ENCODE results near the gene MEGF6. TPM values are rescaled to one million over a fixed set of nuclear protein-coding genes. Genes with fewer than 3 reads are reported as not detected.

The MEGF6 gene
- total and polyA plus RNA-seq, 4 donors: 53.7 to 332 (median 157) TPM

DNA sequence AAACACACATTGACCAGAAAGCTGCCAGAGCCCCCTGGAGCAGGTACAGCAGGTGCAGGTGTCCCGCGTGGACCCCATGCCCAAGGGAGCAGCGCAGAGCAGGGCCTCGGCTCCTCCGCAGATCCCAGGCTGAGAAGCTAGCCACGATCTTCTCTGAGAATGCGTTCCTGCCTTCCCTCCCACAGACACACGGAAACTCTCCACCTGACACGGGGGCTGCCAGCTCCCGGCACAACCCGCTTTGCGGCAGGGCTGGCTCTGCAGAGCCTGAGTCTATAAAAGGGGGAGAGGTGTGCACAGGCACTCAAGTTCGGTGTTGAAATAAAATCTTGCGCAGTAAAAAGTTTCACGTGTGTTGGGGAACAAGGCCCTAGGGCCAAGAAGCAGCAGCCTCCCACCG is 9.6 kb downstream of the MEGF6 start:
- no peak for DNase-seq
- H3K4me3 ChIP-seq (ENCODE audit: low read length in 2 of 2): no peak overlapping the region
- ATAC-seq (ENCODE audit: low FRiP score): no peak
- intact Hi-C loops (cut with DNase I): no loop called here
- no peaks in the 10 kb centered on the region for H3K4me1 ChIP-seq (ENCODE audit: control insufficient read depth in 1 of 2, insufficient read depth in 2 of 2, low read length in 2 of 2)
- no peaks in the 10 kb centered on the region for H3K9me3 ChIP-seq (ENCODE audit: control insufficient read depth, low read length)
- H3K27me3 ChIP-seq (ENCODE audit: control insufficient read depth in 1 of 2, insufficient read depth in 2 of 2, low read length in 1 of 2): no peaks in the 10 kb centered on the region
- no peak overlapping the region for H3K27ac ChIP-seq (ENCODE audit: low read depth in 1 of 2, low read length in 2 of 2)
- 84 to 87% methylated on average over 15 to 16 of the region's 16 CpGs for WGBS, 2 donors
- no peaks in the 10 kb centered on the region for H3K36me3 ChIP-seq (ENCODE audit: control insufficient read depth in 1 of 2, insufficient read depth in 2 of 2, low read length in 1 of 2)

DNA sequence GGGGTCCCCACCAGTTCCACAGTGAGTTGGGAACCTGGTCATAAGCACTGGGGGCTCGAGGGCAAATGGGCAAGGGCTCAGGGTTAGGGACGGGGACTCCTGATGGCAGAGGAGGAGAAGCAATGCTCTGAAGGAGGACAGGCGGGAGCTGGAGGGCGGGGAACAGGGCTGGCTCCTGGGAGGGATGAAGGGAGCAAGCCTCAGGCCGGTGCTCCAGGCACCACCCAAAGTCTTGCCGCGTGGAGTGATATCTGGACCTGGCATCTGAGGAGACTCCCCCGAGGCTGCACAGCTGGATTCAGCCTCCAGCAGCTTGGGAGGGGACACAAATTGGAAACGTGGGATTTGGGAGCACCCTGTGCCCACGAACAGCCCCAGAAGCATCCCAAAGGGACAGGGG is 11.0 kb downstream of the MEGF6 start:
- no peaks in the 10 kb centered on the region for H3K9me3 ChIP-seq (ENCODE audit: control insufficient read depth, low read length)
- no peaks in the 10 kb centered on the region for H3K4me1 ChIP-seq (ENCODE audit: control insufficient read depth in 1 of 2, insufficient read depth in 2 of 2, low read length in 2 of 2)
- H3K27ac ChIP-seq (ENCODE audit: low read depth in 1 of 2, low read length in 2 of 2): no peak overlapping the region
- no peak for ATAC-seq (ENCODE audit: low FRiP score)
- H3K4me3 ChIP-seq (ENCODE audit: low read length in 2 of 2): no peak overlapping the region
- DNase-seq: no peak
- 90 to 92% methylated on average over 10 of the region's 10 CpGs for WGBS, 2 donors
- H3K36me3 ChIP-seq (ENCODE audit: control insufficient read depth in 1 of 2, insufficient read depth in 2 of 2, low read length in 1 of 2): no peaks in the 10 kb centered on the region
- H3K27me3 ChIP-seq (ENCODE audit: control insufficient read depth in 1 of 2, insufficient read depth in 2 of 2, low read length in 1 of 2): no peaks in the 10 kb centered on the region
- intact Hi-C loops (cut with DNase I): no loop called here

DNA sequence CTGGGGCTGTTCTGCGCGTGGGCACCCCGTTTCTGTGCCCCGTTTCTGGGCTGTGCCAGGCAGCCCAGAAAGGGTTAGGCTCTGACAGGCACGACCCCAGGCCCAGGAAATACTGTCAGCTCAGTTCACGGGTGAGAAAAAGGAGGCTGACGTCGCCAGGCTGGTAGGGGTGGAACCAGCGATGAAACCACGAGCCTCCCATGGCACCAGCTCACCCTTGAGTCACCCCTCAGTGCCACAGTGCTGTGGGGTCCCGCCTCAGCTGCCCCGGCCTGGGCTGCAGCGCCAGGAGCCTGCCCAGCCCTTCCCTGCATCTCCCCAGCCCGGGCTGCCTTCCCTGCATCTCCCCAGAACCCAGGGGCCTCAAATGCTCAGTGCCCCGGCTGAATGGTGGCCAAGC is 11.5 kb downstream of the MEGF6 start:
- no peaks in the 10 kb centered on the region for H3K27me3 ChIP-seq (ENCODE audit: control insufficient read depth in 1 of 2, insufficient read depth in 2 of 2, low read length in 1 of 2)
- ATAC-seq (ENCODE audit: low FRiP score): no peak
- no peak overlapping the region for H3K4me3 ChIP-seq (ENCODE audit: low read length in 2 of 2)
- no peaks in the 10 kb centered on the region for H3K4me1 ChIP-seq (ENCODE audit: control insufficient read depth in 1 of 2, insufficient read depth in 2 of 2, low read length in 2 of 2)
- intact Hi-C loops (cut with DNase I): no loop called here
- H3K9me3 ChIP-seq (ENCODE audit: control insufficient read depth, low read length): no peaks in the 10 kb centered on the region
- no peaks in the 10 kb centered on the region for H3K36me3 ChIP-seq (ENCODE audit: control insufficient read depth in 1 of 2, insufficient read depth in 2 of 2, low read length in 1 of 2)
- no peak for DNase-seq
- 87% methylated on average over 15 of the region's 15 CpGs for WGBS, 2 donors
- H3K27ac ChIP-seq (ENCODE audit: low read depth in 1 of 2, low read length in 2 of 2): no peak overlapping the region

DNA sequence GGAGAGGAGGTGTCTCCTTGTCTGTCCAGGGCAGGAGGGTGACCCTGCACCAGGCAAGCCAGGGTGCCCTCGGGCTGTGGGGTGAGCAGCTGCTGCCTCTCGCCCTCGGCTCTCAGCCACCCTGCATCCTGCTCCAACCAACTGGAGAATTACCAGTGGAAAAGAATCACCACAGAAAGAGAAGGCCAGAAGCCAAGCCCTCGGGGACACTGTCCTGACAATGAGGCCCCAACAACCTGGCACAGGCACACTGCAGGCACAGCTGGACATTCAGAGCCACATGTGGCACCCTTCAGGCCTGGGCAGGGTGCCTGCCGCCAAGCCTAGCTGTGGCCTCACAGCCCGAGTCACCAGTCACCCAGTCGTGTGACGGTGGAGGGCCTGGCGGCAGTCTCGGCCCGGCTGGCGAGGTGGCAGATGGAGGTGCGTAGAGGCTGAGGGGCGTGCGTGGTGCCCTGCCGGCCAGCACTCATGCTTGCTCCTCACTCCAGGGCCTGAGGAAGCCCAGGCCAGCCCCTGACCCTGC is 12.0 kb downstream of the MEGF6 start:
- ATAC-seq (ENCODE audit: low FRiP score): peak; percentile 11
- no peaks in the 10 kb centered on the region for H3K9me3 ChIP-seq (ENCODE audit: control insufficient read depth, low read length)
- no peaks in the 10 kb centered on the region for H3K4me1 ChIP-seq (ENCODE audit: control insufficient read depth in 1 of 2, insufficient read depth in 2 of 2, low read length in 2 of 2)
- H3K27me3 ChIP-seq (ENCODE audit: control insufficient read depth in 1 of 2, insufficient read depth in 2 of 2, low read length in 1 of 2): no peaks in the 10 kb centered on the region
- no peak for DNase-seq
- H3K4me3 ChIP-seq (ENCODE audit: low read length in 2 of 2): no peak overlapping the region
- no peaks in the 10 kb centered on the region for H3K36me3 ChIP-seq (ENCODE audit: control insufficient read depth in 1 of 2, insufficient read depth in 2 of 2, low read length in 1 of 2)
- no peak overlapping the region for H3K27ac ChIP-seq (ENCODE audit: low read depth in 1 of 2, low read length in 2 of 2)
- 83 to 86% methylated on average over 16 of the region's 16 CpGs for WGBS, 2 donors
- intact Hi-C loops (cut with DNase I): no loop called here

DNA sequence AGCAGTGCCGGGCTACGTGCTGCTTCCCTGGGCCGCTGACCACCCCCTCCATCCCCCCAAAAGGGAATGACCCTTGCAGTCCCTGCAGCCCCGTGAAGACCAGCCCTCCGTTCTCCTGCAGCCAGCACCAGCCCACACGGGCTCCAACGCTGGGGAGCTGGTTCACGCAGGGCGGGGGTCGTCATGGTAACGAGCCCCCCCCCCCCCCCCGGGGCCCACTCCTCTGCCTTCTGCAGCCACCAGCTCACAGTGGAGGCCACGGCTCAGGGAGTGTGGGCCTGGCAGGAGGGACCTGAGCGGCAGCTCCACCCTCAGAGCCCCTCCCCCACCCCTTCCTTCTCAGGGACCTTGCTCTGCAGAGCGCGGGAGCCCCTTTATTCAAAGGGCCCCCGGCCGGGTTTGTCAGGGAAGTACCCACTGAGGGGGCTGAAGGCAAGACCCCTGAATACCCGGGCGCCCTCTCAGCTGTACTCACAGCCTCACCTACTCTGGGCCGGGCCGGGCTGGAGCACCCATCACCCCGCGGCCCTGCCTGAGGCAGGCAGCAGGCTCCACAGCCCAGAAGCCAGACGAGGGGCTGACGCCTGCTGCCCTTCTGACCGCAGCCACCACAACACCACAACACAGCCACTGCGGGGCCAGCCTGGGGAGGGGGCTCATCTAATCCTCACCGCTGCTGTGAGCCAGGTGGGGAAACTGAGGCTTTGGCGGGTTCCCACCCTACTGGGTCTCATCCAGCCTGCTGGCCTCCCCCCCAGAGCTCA is 12.6 kb downstream of the MEGF6 start:
- no peak for ATAC-seq (ENCODE audit: low FRiP score)
- Histone ChIP-seq H3K4me1 (ENCODE audit: control insufficient read depth in 1 of 2, insufficient read depth in 2 of 2, low read length in 2 of 2) (no peaks in the 10 kb centered on the region), H3K4me3 (ENCODE audit: low read length in 2 of 2) (no peak overlapping the region), H3K27me3 (ENCODE audit: control insufficient read depth in 1 of 2, insufficient read depth in 2 of 2, low read length in 1 of 2) (no peaks in the 10 kb centered on the region), H3K27ac (ENCODE audit: low read depth in 1 of 2, low read length in 2 of 2) (no peak overlapping the region), H3K36me3 (ENCODE audit: control insufficient read depth in 1 of 2, insufficient read depth in 2 of 2, low read length in 1 of 2) (no peaks in the 10 kb centered on the region), H3K9me3 (ENCODE audit: control insufficient read depth, low read length) (no peaks in the 10 kb centered on the region)
- whole genome bisulfite sequencing, 2 donors: 77 to 78% methylated on average over 30 of the region's 30 CpGs
- DNase-seq: no peak
- intact Hi-C loops (cut with DNase I): no loop called here

DNA sequence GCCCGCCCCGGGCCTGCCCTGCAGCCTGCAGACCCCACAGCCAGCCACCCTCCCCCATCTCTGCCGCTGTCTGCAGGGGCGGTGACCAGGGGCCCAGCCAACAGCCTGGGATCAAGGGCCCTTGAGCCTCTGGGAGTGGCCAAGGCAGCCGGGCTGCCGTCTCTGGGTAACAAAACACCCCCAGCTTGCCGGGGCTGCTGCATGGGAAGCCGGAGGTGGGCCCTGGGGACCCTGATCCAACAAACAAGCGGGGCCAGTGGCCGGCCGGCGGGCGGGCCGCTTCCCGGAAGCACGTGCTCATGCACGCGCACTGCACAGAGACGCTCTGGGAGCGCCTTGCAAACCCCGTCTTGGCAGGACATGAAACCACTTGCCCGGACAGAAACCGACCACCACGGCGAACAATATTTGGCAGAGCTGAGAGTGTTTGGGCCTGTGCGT is 13.2 kb downstream of the MEGF6 start:
- no peak for DNase-seq
- intact Hi-C loops (cut with DNase I): no loop called here
- no peaks in the 10 kb centered on the region for H3K36me3 ChIP-seq (ENCODE audit: control insufficient read depth in 1 of 2, insufficient read depth in 2 of 2, low read length in 1 of 2)

DNA sequence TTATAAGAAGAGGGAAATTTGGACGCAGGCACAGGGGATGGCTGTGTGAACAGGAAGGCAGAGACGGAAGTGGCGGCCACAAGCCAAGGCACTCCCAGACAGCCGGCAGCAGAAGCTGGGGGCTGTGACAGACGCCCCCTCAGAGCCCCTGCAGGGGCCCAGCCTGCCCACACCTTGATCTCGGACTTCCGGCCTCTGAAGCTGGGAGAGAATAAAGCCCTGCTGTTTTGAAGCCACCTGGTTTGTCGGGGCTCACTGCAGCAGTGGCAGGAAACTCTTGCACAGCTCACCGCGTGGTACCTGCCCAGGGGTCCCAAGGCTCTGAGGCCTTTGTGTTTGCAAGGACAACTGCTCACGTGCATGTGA is 13.7 kb downstream of the MEGF6 start:
- DNase-seq (no peak), ATAC-seq (ENCODE audit: low FRiP score) (no peak)
- no peak overlapping the region for H3K27ac ChIP-seq (ENCODE audit: low read depth in 1 of 2, low read length in 2 of 2)
- H3K9me3 ChIP-seq (ENCODE audit: control insufficient read depth, low read length): no peaks in the 10 kb centered on the region
- H3K36me3 ChIP-seq (ENCODE audit: control insufficient read depth in 1 of 2, insufficient read depth in 2 of 2, low read length in 1 of 2): no peaks in the 10 kb centered on the region
- WGBS, 2 donors: 89 to 90% methylated on average over 11 of the region's 11 CpGs
- no peaks in the 10 kb centered on the region for H3K4me1 ChIP-seq (ENCODE audit: control insufficient read depth in 1 of 2, insufficient read depth in 2 of 2, low read length in 2 of 2)
- intact Hi-C loops (cut with DNase I): no loop called here
- no peaks in the 10 kb centered on the region for H3K27me3 ChIP-seq (ENCODE audit: control insufficient read depth in 1 of 2, insufficient read depth in 2 of 2, low read length in 1 of 2)
- no peak overlapping the region for H3K4me3 ChIP-seq (ENCODE audit: low read length in 2 of 2)

More for the DNA sequence above, 13.2 kb downstream of the MEGF6 start:
- Histone ChIP-seq H3K27ac (ENCODE audit: low read depth in 1 of 2, low read length in 2 of 2) (no peak overlapping the region), H3K4me3 (ENCODE audit: low read length in 2 of 2) (no peak overlapping the region), H3K9me3 (ENCODE audit: control insufficient read depth, low read length) (no peaks in the 10 kb centered on the region), H3K27me3 (ENCODE audit: control insufficient read depth in 1 of 2, insufficient read depth in 2 of 2, low read length in 1 of 2) (no peaks in the 10 kb centered on the region), H3K4me1 (ENCODE audit: control insufficient read depth in 1 of 2, insufficient read depth in 2 of 2, low read length in 2 of 2) (no peaks in the 10 kb centered on the region)
- ATAC-seq (ENCODE audit: low FRiP score): peak; percentile 49
- WGBS, 2 donors: 85 to 90% methylated on average over 26 of the region's 26 CpGs

DNA sequence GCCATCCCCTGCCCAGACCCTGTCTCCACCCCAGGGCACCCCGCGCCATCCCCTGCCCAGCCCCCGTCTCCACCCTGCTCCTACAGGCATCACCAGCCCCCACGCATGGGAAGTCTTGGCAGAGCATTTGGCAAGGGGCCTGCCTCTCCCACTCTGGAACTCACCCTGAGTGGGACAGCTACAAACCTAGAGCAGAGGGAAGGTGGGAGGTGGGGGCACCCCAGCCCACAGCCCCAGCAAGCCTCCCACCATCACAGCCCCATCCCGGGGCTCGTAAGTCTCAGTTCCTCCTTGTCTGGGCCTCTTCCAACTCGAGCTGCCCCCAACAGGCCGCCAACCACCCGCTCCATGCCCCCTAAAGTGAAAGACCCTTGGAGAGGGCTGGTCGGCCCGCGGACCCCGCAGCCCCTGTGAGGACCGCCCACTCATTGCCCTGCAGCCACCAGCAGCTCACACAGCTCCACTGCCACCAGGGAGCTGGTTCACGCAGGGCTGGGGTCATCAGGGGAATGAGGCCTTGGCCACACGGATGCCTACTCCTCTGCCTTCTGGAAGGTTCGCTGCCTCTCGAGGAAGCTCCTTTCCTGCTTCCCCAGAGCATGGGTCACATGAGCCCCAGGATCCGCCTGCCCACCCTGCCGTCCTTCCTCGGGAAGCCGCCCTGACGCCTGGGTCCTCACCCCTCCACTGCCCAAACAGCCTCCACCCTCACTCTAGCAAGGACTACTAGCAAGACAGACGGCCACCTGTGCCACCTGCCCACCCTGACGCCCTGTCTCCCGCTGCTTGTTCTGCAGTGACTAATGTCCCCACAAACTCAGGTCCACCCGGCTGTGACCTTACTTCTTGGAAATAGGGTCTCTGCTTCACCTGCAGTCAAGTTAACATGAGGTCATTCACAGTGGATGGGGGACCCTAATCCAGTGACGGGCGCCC is 14.4 kb downstream of the MEGF6 start:
- 87 to 91% methylated on average over 28 to 29 of the region's 29 CpGs for WGBS, 2 donors
- no peaks in the 10 kb centered on the region for H3K36me3 ChIP-seq (ENCODE audit: control insufficient read depth in 1 of 2, insufficient read depth in 2 of 2, low read length in 1 of 2)
- H3K9me3 ChIP-seq (ENCODE audit: control insufficient read depth, low read length): no peaks in the 10 kb centered on the region
- intact Hi-C loops (cut with DNase I): no loop called here
- no peaks in the 10 kb centered on the region for H3K27me3 ChIP-seq (ENCODE audit: control insufficient read depth in 1 of 2, insufficient read depth in 2 of 2, low read length in 1 of 2)
- ATAC-seq (ENCODE audit: low FRiP score) (no peak), DNase-seq (no peak)
- no peak overlapping the region for H3K27ac ChIP-seq (ENCODE audit: low read depth in 1 of 2, low read length in 2 of 2)
- no peak overlapping the region for H3K4me3 ChIP-seq (ENCODE audit: low read length in 2 of 2)
- H3K4me1 ChIP-seq (ENCODE audit: control insufficient read depth in 1 of 2, insufficient read depth in 2 of 2, low read length in 2 of 2): no peaks in the 10 kb centered on the region
